MCF 10A (cell line): ENCODE measurements around the gene RAP1GAP. TPM values are rescaled to one million over a fixed set of nuclear protein-coding genes. Genes with fewer than 3 reads are reported as not detected.

Experiments
- BruUV-seq: library from RNA; stranded (reverse); fragments of 400-500 nt; replicated peaks from 2 replicates; lab custom pipeline; 2021; lab: Mats Ljungman, UMichigan
- CTCF ChIA-PET: fragments of 300-600 bp; sonication (Branson Sonifier 250); formaldehyde crosslinking; extraction: SDS; loops from one replicate; lab custom pipeline; 2021; ENCODE audit warnings: antibody characterized with exemption, inconsistent platforms; lab: Yijun Ruan, JAX
- POLR2A ChIA-PET: fragments of 300-600, 350-650 bp; sonication (Branson Sonifier 250); formaldehyde crosslinking; extraction: SDS; loops from one replicate; lab custom pipeline; 2020; ENCODE audit warnings: antibody characterized with exemption, inconsistent platforms; lab: Yijun Ruan, JAX
- DNase-seq: peaks from one replicate; pipeline ENCODE4 v3.0.0-alpha.2; 2018; ENCODE audit not compliant: unreplicated experiment
- H3K27ac Mint-ChIP-seq: one replicate; pipeline ENCODE4 v1.8.0; 2022; ENCODE audit warnings: mild to moderate bottlenecking, low read depth, mixed read lengths; ENCODE audit not compliant: unreplicated experiment
- H3K27me3 Mint-ChIP-seq: one replicate; pipeline ENCODE4 v1.8.0; 2022; ENCODE audit warnings: mixed read lengths; ENCODE audit not compliant: insufficient read depth, unreplicated experiment
- H3K36me3 Mint-ChIP-seq: one replicate; pipeline ENCODE4 v1.8.0; 2022; ENCODE audit warnings: mild to moderate bottlenecking, moderate library complexity, mixed read lengths; ENCODE audit not compliant: insufficient read depth, unreplicated experiment
- H3K4me1 Mint-ChIP-seq: one replicate; pipeline ENCODE4 v1.8.0; 2022; ENCODE audit warnings: mixed read lengths; ENCODE audit not compliant: insufficient read depth, unreplicated experiment
- H3K4me3 Mint-ChIP-seq: one replicate; pipeline ENCODE4 v1.8.0; 2022; ENCODE audit warnings: mild to moderate bottlenecking, moderate library complexity, mixed read lengths; ENCODE audit not compliant: unreplicated experiment
- H3K9me3 Mint-ChIP-seq: one replicate; pipeline ENCODE4 v1.8.0; 2022; ENCODE audit warnings: mixed read lengths; ENCODE audit not compliant: unreplicated experiment
- intact Hi-C: fragments of 100-400 bp; cut with micrococcal nuclease; formaldehyde crosslinking; loops from 2 replicates; pipeline ENCODE4 v1.14.1; 2022
- total RNA-seq: library from RNA; stranded (reverse); gene quantifications from 2 replicates; pipeline ENCODE4 v1.2.3, GENCODE V29; 2022
- TF ChIP-seq, protein P1 (sequence below): fragments of 200-600 bp; IDR thresholded peaks from one replicate; pipeline ENCODE4 v1.8.0; 2022; ENCODE audit warnings: antibody characterized with exemption, mild to moderate bottlenecking; ENCODE audit not compliant: unreplicated experiment

Gene RAP1GAP
- total RNA-seq, 1 experiment from 2014 or later = not detected

DNA sequence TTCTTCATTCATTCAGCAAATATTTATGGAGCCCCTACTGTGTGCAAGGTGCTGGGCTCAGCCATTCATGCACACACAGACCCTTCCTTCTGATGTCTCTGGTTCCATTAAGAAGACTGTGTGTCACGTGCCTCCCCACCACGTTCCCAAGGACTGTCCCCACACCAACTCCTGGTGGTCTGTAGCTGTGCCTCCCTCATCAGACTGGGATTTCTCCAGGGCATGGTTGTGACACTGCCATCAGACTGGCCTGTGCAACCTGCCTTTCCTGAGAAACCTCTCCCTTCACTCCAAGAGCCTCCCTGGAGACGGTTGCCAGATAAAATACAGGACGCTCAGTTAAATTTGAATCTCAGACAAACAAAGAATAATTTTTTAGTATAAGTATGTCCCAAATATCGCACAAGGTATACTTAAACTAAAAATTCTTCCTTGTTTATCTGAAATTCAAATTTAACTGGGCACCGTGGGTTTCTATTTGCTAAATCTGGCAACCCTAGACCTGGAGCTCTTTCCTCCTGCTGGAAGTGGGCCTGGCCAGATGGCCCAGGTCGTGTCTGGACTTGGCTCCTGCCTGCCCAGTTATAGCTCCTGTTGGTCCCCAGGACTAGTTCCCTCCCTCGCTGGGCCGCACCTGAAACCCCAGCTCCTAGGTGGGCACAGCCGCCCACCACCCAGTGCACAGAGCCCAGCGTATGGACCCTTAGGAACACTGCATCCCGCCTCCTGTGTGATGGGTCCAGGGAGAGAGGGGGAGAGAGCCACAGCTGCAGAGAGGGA, 76.9 kb downstream of the RAP1GAP start:
- Mint-ChIP-seq H3K4me1 (peaks cover 11% of the 10 kb centered on the region), H3K36me3 (peaks cover 6% of the 10 kb centered on the region), H3K4me3 (no peak overlapping the region), H3K27ac (peak overlapping the region; percentile 1), H3K9me3 (no peaks in the 10 kb centered on the region), H3K27me3 (no peaks in the 10 kb centered on the region)
- CTCF ChIA-PET = interaction anchor here (0.6 kb wide), 2 partner anchors 19 to 151 kb away, joined by 3 read pairs; no protein-coding TSS in a partner anchor
- no TSS peak for BruUV-seq
- POLR2A ChIA-PET = no interaction called here
- intact Hi-C loops = loop anchor here (10.0 kb wide), 1 partner anchor 337 kb away; no protein-coding TSS in a partner anchor
- TF ChIP-seq, protein P1, sequence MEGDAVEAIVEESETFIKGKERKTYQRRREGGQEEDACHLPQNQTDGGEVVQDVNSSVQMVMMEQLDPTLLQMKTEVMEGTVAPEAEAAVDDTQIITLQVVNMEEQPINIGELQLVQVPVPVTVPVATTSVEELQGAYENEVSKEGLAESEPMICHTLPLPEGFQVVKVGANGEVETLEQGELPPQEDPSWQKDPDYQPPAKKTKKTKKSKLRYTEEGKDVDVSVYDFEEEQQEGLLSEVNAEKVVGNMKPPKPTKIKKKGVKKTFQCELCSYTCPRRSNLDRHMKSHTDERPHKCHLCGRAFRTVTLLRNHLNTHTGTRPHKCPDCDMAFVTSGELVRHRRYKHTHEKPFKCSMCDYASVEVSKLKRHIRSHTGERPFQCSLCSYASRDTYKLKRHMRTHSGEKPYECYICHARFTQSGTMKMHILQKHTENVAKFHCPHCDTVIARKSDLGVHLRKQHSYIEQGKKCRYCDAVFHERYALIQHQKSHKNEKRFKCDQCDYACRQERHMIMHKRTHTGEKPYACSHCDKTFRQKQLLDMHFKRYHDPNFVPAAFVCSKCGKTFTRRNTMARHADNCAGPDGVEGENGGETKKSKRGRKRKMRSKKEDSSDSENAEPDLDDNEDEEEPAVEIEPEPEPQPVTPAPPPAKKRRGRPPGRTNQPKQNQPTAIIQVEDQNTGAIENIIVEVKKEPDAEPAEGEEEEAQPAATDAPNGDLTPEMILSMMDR = no peak
- no peak for DNase-seq

DNA sequence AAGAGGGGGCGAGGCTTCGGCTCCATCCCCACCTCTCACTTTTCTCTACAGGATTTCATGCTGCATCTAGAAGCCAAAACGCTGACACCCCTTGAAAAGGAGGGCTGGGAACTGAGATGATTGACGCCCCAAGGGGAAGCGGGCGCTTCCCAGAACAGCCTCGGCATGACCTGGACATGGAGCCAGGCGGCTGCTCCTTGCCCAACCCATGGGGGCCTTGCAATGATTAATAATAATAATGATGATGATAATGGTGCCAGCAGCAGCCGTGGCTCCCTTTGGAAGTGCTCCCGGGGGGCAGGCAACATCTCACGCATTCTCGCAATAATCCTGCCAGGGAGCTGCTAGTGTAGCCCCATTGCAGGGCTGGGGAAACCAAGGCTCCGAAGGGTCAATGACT, 78.2 kb downstream of the RAP1GAP start:
- Mint-ChIP-seq H3K4me3 (no peak overlapping the region), H3K27me3 (no peaks in the 10 kb centered on the region), H3K9me3 (no peaks in the 10 kb centered on the region), H3K36me3 (peaks cover 6% of the 10 kb centered on the region), H3K4me1 (peaks cover 16% of the 10 kb centered on the region), H3K27ac (no peak overlapping the region)
- TF ChIP-seq, protein P1 = no peak
- ChIA-PET POLR2A (no interaction called here), CTCF (interaction anchor here (0.7 kb wide), 1 partner anchor 48 kb away, joined by 3 read pairs; no protein-coding TSS in a partner anchor)
- no TSS peak for BruUV-seq
- DNase-seq = no peak
- intact Hi-C loops = loop anchor here (10.0 kb wide), 1 partner anchor 336 kb away; no protein-coding TSS in a partner anchor

DNA sequence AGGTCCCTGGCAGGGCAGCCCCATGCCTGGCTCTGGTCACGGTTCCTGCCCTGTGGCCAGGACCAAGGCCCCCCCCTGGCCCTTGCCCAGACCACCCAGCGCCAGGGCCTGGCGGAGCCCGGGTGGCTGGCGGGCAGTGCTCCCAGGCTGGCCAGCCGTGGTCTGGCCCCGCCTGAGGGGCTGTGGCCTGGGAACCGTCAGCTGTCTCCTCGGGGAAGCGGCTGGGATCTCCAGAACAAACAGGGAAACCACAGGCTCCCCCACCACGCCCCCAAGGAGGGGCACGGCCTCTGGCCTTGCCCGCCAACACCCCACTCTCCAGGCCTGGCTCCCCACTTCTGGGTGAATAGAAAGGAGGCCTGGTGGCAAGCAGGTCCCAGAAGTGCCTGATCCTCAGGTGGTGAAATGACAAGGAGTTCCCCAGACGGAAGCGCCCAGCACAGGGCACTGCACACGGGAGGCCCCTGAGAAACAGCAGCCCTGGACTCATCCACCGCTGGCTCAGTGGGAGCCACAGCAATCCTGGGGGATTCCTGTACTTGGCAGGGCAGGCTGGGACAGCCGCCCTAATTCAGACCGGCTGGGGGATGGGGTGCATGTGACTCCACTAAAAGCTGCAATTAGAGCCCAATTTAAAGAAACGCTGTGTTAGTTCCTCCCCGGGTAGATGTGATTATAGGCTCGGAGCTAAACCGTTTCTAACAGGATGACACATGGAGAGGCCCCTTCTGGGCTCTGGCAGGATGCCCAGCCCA, 78.9 kb downstream of the RAP1GAP start:
- DNase-seq = no peak
- Mint-ChIP-seq H3K27me3 (no peaks in the 10 kb centered on the region), H3K4me3 (no peak overlapping the region), H3K36me3 (peaks cover 6% of the 10 kb centered on the region), H3K4me1 (peaks cover 13% of the 10 kb centered on the region), H3K27ac (no peak overlapping the region), H3K9me3 (no peaks in the 10 kb centered on the region)
- TF ChIP-seq, protein P1 = no peak
- POLR2A ChIA-PET = no interaction called here
- CTCF ChIA-PET = interaction anchor here (0.7 kb wide), 1 partner anchor 48 kb away, joined by 3 read pairs; no protein-coding TSS in a partner anchor
- intact Hi-C loops = loop anchor here (10.0 kb wide), 1 partner anchor 336 kb away; no protein-coding TSS in a partner anchor
- BruUV-seq = no TSS peak

DNA sequence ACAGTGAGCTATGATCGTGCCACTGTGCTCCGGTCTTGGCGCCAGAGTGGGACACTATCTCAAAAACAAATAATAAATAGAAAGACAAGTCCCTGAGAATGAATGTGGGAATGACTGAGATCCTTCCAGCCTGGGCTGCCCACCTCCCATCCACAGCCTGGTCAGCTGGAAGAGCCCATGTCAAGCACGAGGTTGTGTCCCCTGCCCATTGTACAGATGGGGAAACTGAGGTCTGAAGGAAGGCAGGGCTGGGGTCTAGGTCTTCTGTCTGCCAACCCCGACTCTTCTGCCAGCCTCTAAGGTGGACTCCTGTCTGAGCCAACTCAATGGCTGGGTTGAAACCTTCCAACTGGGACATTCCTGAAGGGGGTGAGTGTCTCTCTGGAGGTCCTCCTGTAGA, 79.5 kb downstream of the RAP1GAP start:
- no peak for DNase-seq
- peaks cover 6% of the 10 kb centered on the region for H3K36me3 Mint-ChIP-seq
- CTCF ChIA-PET = no interaction called here
- H3K4me3 Mint-ChIP-seq = no peak overlapping the region
- POLR2A ChIA-PET = no interaction called here
- TF ChIP-seq, protein P1 = no peak
- peaks cover 16% of the 10 kb centered on the region for H3K4me1 Mint-ChIP-seq
- H3K27me3 Mint-ChIP-seq = no peaks in the 10 kb centered on the region
- intact Hi-C loops = loop anchor here (10.0 kb wide), 1 partner anchor 335 kb away; no protein-coding TSS in a partner anchor
- no peak overlapping the region for H3K27ac Mint-ChIP-seq
- no peaks in the 10 kb centered on the region for H3K9me3 Mint-ChIP-seq
- BruUV-seq = no TSS peak
